ENCODE data around the gene ZBTB8OS. TPM values are rescaled to one million over a fixed set of nuclear protein-coding genes. Genes with fewer than 3 reads are reported as not detected.

The ZBTB8OS gene
- total and polyA plus RNA-seq, 2 donors (not counting 3 experiments of a cell fraction or from before 2014, with no cell fraction given): 28.3 to 38.0 TPM

DNA sequence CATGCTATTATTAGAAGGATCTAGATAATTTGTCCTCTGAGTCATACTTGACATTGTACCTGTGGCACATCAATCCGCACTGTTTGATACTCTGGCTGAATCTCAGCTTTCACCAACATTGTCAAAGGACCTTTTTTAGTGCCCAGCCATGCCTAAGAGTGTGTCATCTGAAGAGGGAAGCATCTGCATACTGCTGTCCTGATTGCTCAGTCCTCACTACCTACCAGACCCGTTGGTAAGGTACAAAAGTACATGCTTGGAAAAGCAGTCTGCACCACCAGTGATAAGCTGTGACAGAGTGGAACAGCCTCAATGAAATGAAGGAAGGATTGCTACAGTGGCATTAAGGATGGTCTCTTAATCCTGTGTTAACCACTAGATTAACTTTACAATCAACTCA lies 35.1 kb upstream of the ZBTB8OS start:
- Histone ChIP-seq H4K20me1 (replicated peaks; ENCODE audit: control insufficient read depth, extremely low read depth, insufficient read depth, low read length) (no peaks in the 10 kb centered on the region), H3K27me3 (ENCODE audit: control insufficient read depth in 2 of 2, insufficient read depth in 2 of 2, low read length in 2 of 2) (no peaks in the 10 kb centered on the region), H3K36me3 (ENCODE audit: control insufficient read depth in 2 of 2, extremely low read depth in 1 of 2, insufficient read depth in 2 of 2, low read length in 2 of 2) (peaks cover 13 to 20% of the 10 kb centered on the region in 2 experiments), H3K9me3 (replicated peaks; ENCODE audit: control insufficient read depth, insufficient read depth, low read length) (no peaks in the 10 kb centered on the region), H3K79me2 (ENCODE audit: control insufficient read depth, insufficient read depth, low read length) (no peaks in the 10 kb centered on the region), H3K9ac (replicated peaks; ENCODE audit: extremely low read depth, insufficient read depth, low read length) (no peak overlapping the region), H3K4me3 (replicated peaks in 1 of 3; ENCODE audit: insufficient read depth in 1 of 3, low read depth in 1 of 3, low read length in 3 of 3) (no peak overlapping the region), H3K27ac (ENCODE audit: insufficient read depth, low read depth, low read length) (no peak overlapping the region), H3K9me1 (replicated peaks; ENCODE audit: control insufficient read depth, extremely low read depth, insufficient read depth, low read length) (no peaks in the 10 kb centered on the region), H3K4me1 (ENCODE audit: control insufficient read depth, extremely low read depth, insufficient read depth, low read length) (peaks cover 3% of the 10 kb centered on the region), H3K4me2 (ENCODE audit: insufficient read depth, low read length) (no peak overlapping the region), H2AFZ (ENCODE audit: low read depth, low read length) (no peak overlapping the region)
- FAIRE-seq: no peak
- dilution Hi-C loops (cut with MboI; ENCODE audit: extremely low pct_ligation_motif_present, low sequenced_read_pairs): no loop called here
- DNase-seq (ENCODE audit: low read depth, low spot score): no peak
- BruUV-seq (replicated peaks): no TSS peak
- ChIA-PET POLR2A (no interaction called here), CTCF (no interaction called here)
- intact Hi-C loops (cut with micrococcal nuclease): no loop called here
- TF ChIP-seq, protein P1, sequence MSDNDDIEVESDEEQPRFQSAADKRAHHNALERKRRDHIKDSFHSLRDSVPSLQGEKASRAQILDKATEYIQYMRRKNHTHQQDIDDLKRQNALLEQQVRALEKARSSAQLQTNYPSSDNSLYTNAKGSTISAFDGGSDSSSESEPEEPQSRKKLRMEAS (IDR thresholded peaks at IDR 0.05; ENCODE audit: insufficient read depth, insufficient read length): no peak
- TF ChIP-seq POLR2A (IDR thresholded peaks at IDR 0.05; ENCODE audit: low read depth, low read length) (no peak), EZH2 (IDR thresholded peaks at IDR 0.05; ENCODE audit: borderline replicate concordance, low read depth, low read length, severe bottlenecking) (no peak), JUN (IDR thresholded peaks at IDR 0.05; ENCODE audit: borderline replicate concordance, insufficient read depth, insufficient read length, low read depth) (no peak), GATA2 (IDR thresholded peaks at IDR 0.05; ENCODE audit: insufficient read depth, insufficient read length, low read depth, low read length) (no peak), FOS (IDR thresholded peaks at IDR 0.05; ENCODE audit: borderline replicate concordance, insufficient read depth, low read length) (no peak), MYC (IDR thresholded peaks at IDR 0.05; ENCODE audit: low read depth, low read length) (no peak)
- TF ChIP-seq, protein P2, sequence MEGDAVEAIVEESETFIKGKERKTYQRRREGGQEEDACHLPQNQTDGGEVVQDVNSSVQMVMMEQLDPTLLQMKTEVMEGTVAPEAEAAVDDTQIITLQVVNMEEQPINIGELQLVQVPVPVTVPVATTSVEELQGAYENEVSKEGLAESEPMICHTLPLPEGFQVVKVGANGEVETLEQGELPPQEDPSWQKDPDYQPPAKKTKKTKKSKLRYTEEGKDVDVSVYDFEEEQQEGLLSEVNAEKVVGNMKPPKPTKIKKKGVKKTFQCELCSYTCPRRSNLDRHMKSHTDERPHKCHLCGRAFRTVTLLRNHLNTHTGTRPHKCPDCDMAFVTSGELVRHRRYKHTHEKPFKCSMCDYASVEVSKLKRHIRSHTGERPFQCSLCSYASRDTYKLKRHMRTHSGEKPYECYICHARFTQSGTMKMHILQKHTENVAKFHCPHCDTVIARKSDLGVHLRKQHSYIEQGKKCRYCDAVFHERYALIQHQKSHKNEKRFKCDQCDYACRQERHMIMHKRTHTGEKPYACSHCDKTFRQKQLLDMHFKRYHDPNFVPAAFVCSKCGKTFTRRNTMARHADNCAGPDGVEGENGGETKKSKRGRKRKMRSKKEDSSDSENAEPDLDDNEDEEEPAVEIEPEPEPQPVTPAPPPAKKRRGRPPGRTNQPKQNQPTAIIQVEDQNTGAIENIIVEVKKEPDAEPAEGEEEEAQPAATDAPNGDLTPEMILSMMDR (IDR thresholded peaks at IDR 0.05; ENCODE audit: extremely low read depth in 1 of 2, insufficient read depth in 1 of 2, low read depth in 1 of 2, low read length in 2 of 2): no peak
